HepG2 (cell line): Measurements from ENCODE around the gene CDHR3. TPM values are rescaled to one million over a fixed set of nuclear protein-coding genes. Genes with fewer than 3 reads are reported as not detected.

Experiments
- BRCA1 ChIP-seq: sonication (generic); formaldehyde crosslinking; IDR thresholded peaks from 2 replicates; pipeline ENCODE4 v1.4.0; 2020; ENCODE audit warnings: missing genetic modification reagents
- CC2D1A ChIP-seq: sonication (generic); formaldehyde crosslinking; IDR thresholded peaks from 2 replicates; pipeline ENCODE4 v1.8.1; 2023; ENCODE audit warnings: mild to moderate bottlenecking, missing genetic modification reagents
- HMGA1 ChIP-seq: sonication (generic); formaldehyde crosslinking; conservative IDR thresholded peaks from 2 replicates; pipeline ENCODE4 v1.4.0; 2020; ENCODE audit warnings: missing genetic modification reagents
- NFYB ChIP-seq: sonication (generic); formaldehyde crosslinking; IDR thresholded peaks from 2 replicates; pipeline ENCODE4 v1.4.0; 2020; ENCODE audit warnings: missing genetic modification reagents
- SKI ChIP-seq: fragments of 450-650 bp; IDR thresholded peaks from one replicate; pipeline ENCODE4 v1.6.1; 2018; ENCODE audit warnings: mild to moderate bottlenecking; ENCODE audit not compliant: partially characterized antibody
- SRSF1 ChIP-seq: fragments of 200-400 bp; formaldehyde crosslinking; optimal IDR thresholded peaks from 2 replicates; pipeline ENCODE3; 2017; ENCODE audit warnings: mild to moderate bottlenecking, low read depth, low read length, moderate library complexity
- ZBTB8A ChIP-seq: sonication (generic); formaldehyde crosslinking; IDR thresholded peaks from 2 replicates; pipeline ENCODE4 v1.4.0; 2020; ENCODE audit warnings: mild to moderate bottlenecking, low read depth, missing genetic modification reagents, borderline replicate concordance
- ZNF18 ChIP-seq: sonication (generic); formaldehyde crosslinking; IDR thresholded peaks from 2 replicates; pipeline ENCODE4 v1.8.0; 2022; ENCODE audit warnings: mild to moderate bottlenecking, missing genetic modification reagents; ENCODE audit not compliant: insufficient replicate concordance
- ZNF232 ChIP-seq: sonication (generic); formaldehyde crosslinking; IDR thresholded peaks from 2 replicates; pipeline ENCODE4 v1.4.0; 2020; ENCODE audit warnings: missing genetic modification reagents, borderline replicate concordance
- ZNF331 ChIP-seq: sonication (generic); formaldehyde crosslinking; IDR thresholded peaks from 2 replicates; pipeline ENCODE4 v1.4.0; 2020; ENCODE audit warnings: missing genetic modification reagents
- ZNF44 ChIP-seq: sonication (generic); formaldehyde crosslinking; IDR thresholded peaks from 2 replicates; pipeline ENCODE4 v1.5.1; 2020; ENCODE audit warnings: mild to moderate bottlenecking, missing genetic modification reagents
- ZNF451 ChIP-seq: sonication (generic); formaldehyde crosslinking; IDR thresholded peaks from 2 replicates; pipeline ENCODE4 v1.5.0; 2020; ENCODE audit warnings: mild to moderate bottlenecking, missing genetic modification reagents
- ZNF512B ChIP-seq: sonication (generic); formaldehyde crosslinking; IDR thresholded peaks from 2 replicates; pipeline ENCODE4 v1.5.1; 2020; ENCODE audit warnings: missing genetic modification reagents, mild to moderate bottlenecking, borderline replicate concordance
- ZNF552 ChIP-seq: sonication (generic); formaldehyde crosslinking; IDR thresholded peaks from 2 replicates; pipeline ENCODE4 v1.9.0; 2022; ENCODE audit warnings: missing genetic modification reagents, mild to moderate bottlenecking, borderline replicate concordance
- ZNF672 ChIP-seq: sonication (generic); formaldehyde crosslinking; IDR thresholded peaks from 2 replicates; pipeline ENCODE4 v1.8.1; 2022; ENCODE audit warnings: missing genetic modification reagents
- ZNF740 ChIP-seq: sonication (generic); formaldehyde crosslinking; IDR thresholded peaks from 2 replicates; pipeline ENCODE4 v1.4.0; 2020; ENCODE audit warnings: missing genetic modification reagents
- polyA plus RNA-seq, 8 experiments: library from polyadenylated mRNA; depleted of rRNA in 3 of 8; stranded (reverse) in 7 of 8; unstranded in 1 of 8; fragments of >200 nt; fragmentation: Illumina TruSeq in 4 of 8; extraction: Trizol in 4 of 8; gene quantifications; 2 replicates each; pipeline versions ENCODE4 v1.2.1 to v1.2.3, GENCODE V29; 2011 to 2016; ENCODE audit warnings: low read depth in 4 of 8, missing spikeins in 1 of 8, mixed read lengths in 1 of 8; ENCODE audit not compliant: insufficient read depth in 1 of 8
- total RNA-seq, 5 experiments: library from RNA; depleted of rRNA; stranded (reverse); fragments of >200 nt; fragmentation: Illumina TruSeq; extraction: Trizol; gene quantifications; 2 replicates each; pipeline ENCODE4 v1.2.3, GENCODE V29; 2016; ENCODE audit warnings: low read depth in 1 of 5
- TF ChIP-seq, protein P1 (sequence below): sonication (generic); formaldehyde crosslinking; IDR thresholded peaks from 2 replicates; pipeline ENCODE4 v1.5.0; 2020; ENCODE audit warnings: mild to moderate bottlenecking, missing genetic modification reagents, borderline replicate concordance
- TF ChIP-seq, protein P2 (sequence below): sonication (generic); formaldehyde crosslinking; IDR thresholded peaks from 2 replicates; pipeline ENCODE4 v1.4.0; 2020; ENCODE audit warnings: missing genetic modification reagents

Gene CDHR3
- total and polyA plus RNA-seq, 2 of the 13 experiments (the other 11 are each of a cell fraction or from before 2014, with no cell fraction given): 6.5 to 11.8 TPM

GRCh38 chr7:106071999-106072714 is 109.1 kb downstream of the CDHR3 start (continued):
- TF ChIP-seq ZNF740 (CRISPR knock-in tag) (no peak), ZNF672 (no peak), NFYB (CRISPR knock-in tag) (peak; percentile 52), SKI (no peak), BRCA1 (0 out of 2 replicates have a peak, but pooled peaks have one; percentile 54), SRSF1 (no peak), ZNF451 (CRISPR knock-in tag) (no peak), CC2D1A (CRISPR knock-in tag) (no peak), HMGA1 (no peak), ZBTB8A (CRISPR knock-in tag) (no peak), ZNF331 (peak; percentile 69; the same call in 1 of the 2 replicates), ZNF232 (peak; percentile 49; the same call in 1 of the 2 replicates), ZNF44 (no peak), ZNF552 (CRISPR knock-in tag) (no peak), ZNF18 (no peak), ZNF512B (no peak)
- TF ChIP-seq, protein P1, sequence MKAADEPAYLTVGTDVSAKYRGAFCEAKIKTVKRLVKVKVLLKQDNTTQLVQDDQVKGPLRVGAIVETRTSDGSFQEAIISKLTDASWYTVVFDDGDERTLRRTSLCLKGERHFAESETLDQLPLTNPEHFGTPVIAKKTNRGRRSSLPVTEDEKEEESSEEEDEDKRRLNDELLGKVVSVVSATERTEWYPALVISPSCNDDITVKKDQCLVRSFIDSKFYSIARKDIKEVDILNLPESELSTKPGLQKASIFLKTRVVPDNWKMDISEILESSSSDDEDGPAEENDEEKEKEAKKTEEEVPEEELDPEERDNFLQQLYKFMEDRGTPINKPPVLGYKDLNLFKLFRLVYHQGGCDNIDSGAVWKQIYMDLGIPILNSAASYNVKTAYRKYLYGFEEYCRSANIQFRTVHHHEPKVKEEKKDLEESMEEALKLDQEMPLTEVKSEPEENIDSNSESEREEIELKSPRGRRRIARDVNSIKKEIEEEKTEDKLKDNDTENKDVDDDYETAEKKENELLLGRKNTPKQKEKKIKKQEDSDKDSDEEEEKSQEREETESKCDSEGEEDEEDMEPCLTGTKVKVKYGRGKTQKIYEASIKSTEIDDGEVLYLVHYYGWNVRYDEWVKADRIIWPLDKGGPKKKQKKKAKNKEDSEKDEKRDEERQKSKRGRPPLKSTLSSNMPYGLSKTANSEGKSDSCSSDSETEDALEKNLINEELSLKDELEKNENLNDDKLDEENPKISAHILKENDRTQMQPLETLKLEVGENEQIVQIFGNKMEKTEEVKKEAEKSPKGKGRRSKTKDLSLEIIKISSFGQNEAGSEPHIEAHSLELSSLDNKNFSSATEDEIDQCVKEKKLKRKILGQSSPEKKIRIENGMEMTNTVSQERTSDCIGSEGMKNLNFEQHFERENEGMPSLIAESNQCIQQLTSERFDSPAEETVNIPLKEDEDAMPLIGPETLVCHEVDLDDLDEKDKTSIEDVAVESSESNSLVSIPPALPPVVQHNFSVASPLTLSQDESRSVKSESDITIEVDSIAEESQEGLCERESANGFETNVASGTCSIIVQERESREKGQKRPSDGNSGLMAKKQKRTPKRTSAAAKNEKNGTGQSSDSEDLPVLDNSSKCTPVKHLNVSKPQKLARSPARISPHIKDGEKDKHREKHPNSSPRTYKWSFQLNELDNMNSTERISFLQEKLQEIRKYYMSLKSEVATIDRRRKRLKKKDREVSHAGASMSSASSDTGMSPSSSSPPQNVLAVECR (CRISPR knock-in tag): peak; percentile 28; the same call in 1 of the 2 replicates
- TF ChIP-seq, protein P2, sequence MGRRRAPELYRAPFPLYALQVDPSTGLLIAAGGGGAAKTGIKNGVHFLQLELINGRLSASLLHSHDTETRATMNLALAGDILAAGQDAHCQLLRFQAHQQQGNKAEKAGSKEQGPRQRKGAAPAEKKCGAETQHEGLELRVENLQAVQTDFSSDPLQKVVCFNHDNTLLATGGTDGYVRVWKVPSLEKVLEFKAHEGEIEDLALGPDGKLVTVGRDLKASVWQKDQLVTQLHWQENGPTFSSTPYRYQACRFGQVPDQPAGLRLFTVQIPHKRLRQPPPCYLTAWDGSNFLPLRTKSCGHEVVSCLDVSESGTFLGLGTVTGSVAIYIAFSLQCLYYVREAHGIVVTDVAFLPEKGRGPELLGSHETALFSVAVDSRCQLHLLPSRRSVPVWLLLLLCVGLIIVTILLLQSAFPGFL (CRISPR knock-in tag): no peak
